Pancreas (tissue), 10 donors: ENCODE results near the gene SIM2. TPM values are rescaled to one million over a fixed set of nuclear protein-coding genes. Genes with fewer than 3 reads are reported as not detected.

Experiments used
- ATAC-seq, 4 donors: fragments of 200-7000 bp; cut with Tn5 transposase; one replicate each; pipeline versions ENCODE4 v1.8.0 to v1.9.1; 2020; ENCODE audit warnings: mild to moderate bottlenecking in 4 of 4, moderate library complexity in 4 of 4
- DNase-seq, 6 donors: peaks; one replicate each; pipeline ENCODE4 v3.0.0-alpha.2; 2020
- FAIRE-seq: peaks from 2 replicates; lab custom pipeline; 2012; peaks lifted over from hg19 to GRCh38; lab: Jason Lieb, UNC
- H3K27ac ChIP-seq, 4 donors: fragments of 200-600 bp; sonication (generic); 1 replicate in 3 of 4; 2 replicates in 1 of 4; pipeline versions ENCODE4 v1.5.0 to v1.8.0; 2020
- H3K27me3 ChIP-seq, 4 donors: fragments of 200-600 bp; one replicate each; pipeline ENCODE4 v1.8.0; 2021
- H3K36me3 ChIP-seq, 3 donors: fragments of 200-600 bp; sonication (generic) in 1 of 3; one replicate each; pipeline versions ENCODE4 v1.5.0 to v1.8.0; 2020 to 2021
- H3K4me1 ChIP-seq, 3 donors: fragments of 200-600 bp; one replicate each; pipeline ENCODE4 v1.8.0; 2021
- H3K4me3 ChIP-seq, 4 donors: fragments of 200-600 bp; sonication (generic) in 2 of 4; one replicate each; pipeline versions ENCODE4 v1.5.0 to v1.8.0; 2020 to 2021
- H3K9me3 ChIP-seq, 4 donors: fragments of 200-600 bp; one replicate each; pipeline ENCODE4 v1.8.0; 2021
- CTCF ChIP-seq, 4 donors: fragments of 200-600 bp; sonication (generic) in 3 of 4; IDR thresholded peaks; one replicate each; pipeline versions ENCODE4 v1.5.0 to v1.8.0; 2021; ENCODE audit warnings: antibody characterized with exemption in 4 of 4
- WGBS, 2 donors: extraction: QIAGEN DNeasy Blood & Tissue Kit; methylation state at CpG; one replicate each; pipeline ENCODE4 v1.1.7; 2013; 5-methylcytosine and 5-hydroxymethylcytosine counted together
- intact Hi-C, 3 donors: fragments of 100-400 bp; cut with DNase I; formaldehyde crosslinking; loops; one replicate each; pipeline versions ENCODE4 v1.11.1 to v1.14.2; 2022
- polyA plus RNA-seq, 2 donors: library from polyadenylated mRNA; stranded (reverse); fragments of 200-250 nt; gene quantifications; one replicate each; pipeline ENCODE4 v1.2.3, GENCODE V29; 2013
- total RNA-seq, 6 donors: library from RNA; stranded (reverse); fragmentation: NEBNext Ultra II Directional in 4 of 6; extraction: Animal tissue kit (Norgen Biotek cat#: 25700) in 4 of 6; gene quantifications; one replicate each; pipeline versions ENCODE4 v1.2.1 to v1.2.4, GENCODE V29; 2021 to 2023
- donor health status: healthy with polysubstance abuse.
- donor health status: DM: no; HTN: no; CAD: no; lungs with moderate emphysema.
- donor health status: DM: no; HTN: no; CAD: no.
- donor health status: control.
- donor health status: control.
- donor health status: Bipolar disorder and iron deficiency.
- donor health status: DM: yes; HTN: yes; CAD: no.
- donor health status: DM: no; HTN: no; CAD: no.
- donor health status: DM: no; HTN: no; CAD: no.
- donor health status: DM: yes; HTN: yes; CAD: no.

The SIM2 gene
- total and polyA plus RNA-seq, 8 donors: 0.02 to 0.53 (median 0.13) TPM; not detected in 5

DNA sequence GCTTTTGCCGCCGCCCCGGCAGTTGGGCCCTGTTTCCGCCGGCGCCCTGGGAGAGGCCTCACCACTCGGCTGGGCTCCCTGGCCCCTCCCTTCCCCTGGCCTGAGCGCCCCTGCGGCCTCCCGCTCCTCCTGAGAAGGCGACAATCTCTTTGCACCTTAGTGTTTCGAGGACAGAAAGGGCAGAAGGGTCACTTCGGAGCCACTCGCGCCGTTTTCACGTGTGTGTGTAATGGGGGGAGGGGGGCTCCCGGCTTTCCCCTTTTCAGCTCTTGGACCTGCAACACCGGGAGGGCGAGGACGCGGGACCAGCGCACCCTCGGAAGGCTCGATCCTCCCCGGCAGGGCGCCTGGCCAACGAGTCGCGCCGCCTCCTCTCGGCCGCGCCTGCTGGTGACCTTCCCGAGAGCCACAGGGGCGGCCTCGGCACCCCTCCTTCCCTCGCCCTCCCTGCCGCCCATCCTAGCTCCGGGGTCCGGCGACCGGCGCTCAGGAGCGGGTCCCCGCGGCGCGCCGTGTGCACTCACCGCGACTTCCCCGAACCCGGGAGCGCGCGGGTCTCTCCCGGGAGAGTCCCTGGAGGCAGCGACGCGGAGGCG is 432 bp upstream of the SIM2 start:
- no peak for FAIRE-seq

GRCh38 chr21:36699546-36700294 is 805 bp downstream of the SIM2 start:
- H3K27ac ChIP-seq: no peak overlapping the region
- peak overlapping the region; percentile 18 to 47 (median 33) for H3K4me3 ChIP-seq
- H3K9me3 ChIP-seq: no peaks in the 10 kb centered on the region
- 6% methylated on average over 57 to 67 of the region's 67 CpGs for WGBS, 2 donors
- peaks cover 13 to 70% (median 28%) of the 10 kb centered on the region in 4 donors for H3K27me3 ChIP-seq
- peaks cover 0 to 22% (median 5%) of the 10 kb centered on the region in 3 donors for H3K4me1 ChIP-seq
- FAIRE-seq (no peak), DNase-seq (peak in 2 of 6 donors; percentile 56), ATAC-seq (peak in 1 of 4 donors; percentile 6)
- no peak for TF ChIP-seq CTCF (IDR thresholded peaks at IDR 0.05)
- H3K36me3 ChIP-seq: no peaks in the 10 kb centered on the region
- intact Hi-C loops: no loop called here

More for the DNA sequence above, 432 bp upstream of the SIM2 start:
- DNase-seq: peak in 2 of 6 donors; percentile 65 to 73
- Histone ChIP-seq H3K36me3 (no peaks in the 10 kb centered on the region), H3K27me3 (peaks cover 13 to 82% (median 29%) of the 10 kb centered on the region in 4 donors), H3K4me3 (peak overlapping the region; percentile 18 to 47 (median 33)), H3K27ac (no peak overlapping the region), H3K9me3 (no peaks in the 10 kb centered on the region), H3K4me1 (peaks cover 0 to 22% (median 5%) of the 10 kb centered on the region in 3 donors)
- WGBS, 2 donors: 1 to 2% methylated on average over 45 to 62 of the region's 62 CpGs
- peak; percentile 28 to 57 (median 50) for ATAC-seq
- intact Hi-C loops: no loop called here
- TF ChIP-seq CTCF (IDR thresholded peaks at IDR 0.05): no peak

DNA sequence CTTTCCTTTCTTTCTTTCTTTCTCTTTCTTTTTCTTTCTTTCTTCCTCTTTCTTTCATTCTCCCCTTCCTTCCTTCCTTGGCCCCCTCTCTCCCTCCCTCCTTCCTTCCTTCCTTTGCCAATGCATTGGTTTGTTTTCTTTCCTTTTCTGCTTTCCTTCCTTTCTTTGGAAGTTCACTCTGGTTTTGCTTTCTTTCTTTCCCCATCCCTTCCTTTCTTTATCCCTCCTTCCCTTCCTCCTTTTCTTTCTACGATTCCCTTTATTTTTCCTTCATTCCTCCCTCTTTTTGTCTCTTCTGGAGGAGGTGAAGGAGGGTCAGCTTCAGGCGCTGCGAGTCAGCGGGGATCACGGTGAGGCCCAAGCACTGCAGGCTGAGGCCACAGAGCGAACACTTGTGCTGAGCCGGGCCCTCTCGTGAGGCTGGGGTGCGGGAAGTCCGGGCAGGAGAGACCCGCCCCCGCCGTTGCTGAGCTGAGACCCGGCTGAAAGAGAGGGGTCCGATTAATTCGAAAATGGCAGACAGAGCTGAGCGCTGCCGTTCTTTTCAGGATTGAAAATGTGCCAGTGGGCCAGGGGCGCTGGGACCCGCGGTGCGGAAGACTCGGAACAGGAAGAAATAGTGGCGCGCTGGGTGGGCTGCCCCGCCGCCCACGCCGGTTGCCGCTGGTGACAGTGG is 1.5 kb downstream of the SIM2 start:
- no peak overlapping the region for H3K27ac ChIP-seq
- H3K36me3 ChIP-seq: no peaks in the 10 kb centered on the region
- peak overlapping the region in 2 of 4 donors; percentile 16 to 27 for H3K4me3 ChIP-seq
- H3K9me3 ChIP-seq: no peaks in the 10 kb centered on the region
- FAIRE-seq: no peak
- intact Hi-C loops: no loop called here
- WGBS, 2 donors: 11 to 12% methylated on average over 30 of the region's 30 CpGs
- no peak for TF ChIP-seq CTCF (IDR thresholded peaks at IDR 0.05)
- DNase-seq: no peak
- no peak for ATAC-seq
- H3K27me3 ChIP-seq: peaks cover 13 to 71% (median 28%) of the 10 kb centered on the region in 4 donors
- H3K4me1 ChIP-seq: peaks cover 0 to 22% (median 5%) of the 10 kb centered on the region in 3 donors

- TF ChIP-seq CTCF (IDR thresholded peaks at IDR 0.05): no peak
- H3K9me3 ChIP-seq: no peaks in the 10 kb centered on the region
- FAIRE-seq (no peak), ATAC-seq (peak in 2 of 4 donors; percentile 12 to 38), DNase-seq (peak in 2 of 6 donors; percentile 60 to 66)
- H3K4me3 ChIP-seq: peak overlapping the region in 2 of 4 donors; percentile 16 to 27
- 5% methylated on average over 65 of the region's 65 CpGs for WGBS, 2 donors
- H3K27ac ChIP-seq: no peak overlapping the region
- H3K36me3 ChIP-seq: no peaks in the 10 kb centered on the region
- H3K27me3 ChIP-seq: peaks cover 13 to 73% (median 27%) of the 10 kb centered on the region in 4 donors
- intact Hi-C loops: no loop called here
- peaks cover 0 to 22% (median 5%) of the 10 kb centered on the region in 3 donors for H3K4me1 ChIP-seq
These were observed 2.2 kb downstream of the SIM2 start for GRCh38 chr21:36700971-36701755.
